Liver (tissue), 3 donors: Measurements from ENCODE around the gene MRGPRX2.

ENCODE experiments used
- ATF3 ChIP-seq: IDR thresholded peaks from 2 replicates; pipeline ENCODE4 v1.6.1; 2016; ENCODE audit warnings: antibody characterized with exemption
- CTCF ChIP-seq: fragments of 150-350 bp; IDR thresholded peaks from 2 replicates; pipeline ENCODE4 v1.5.1; 2017; ENCODE audit warnings: improper control_type of control experiment, low read depth, low read length; ENCODE audit not compliant: missing input control
- SP1 ChIP-seq: IDR thresholded peaks from 2 replicates; pipeline ENCODE4 v1.6.1; 2018; ENCODE audit warnings: antibody characterized with exemption, mild to moderate bottlenecking
- TAF1 ChIP-seq: conservative IDR thresholded peaks from 2 replicates; pipeline ENCODE4 v1.6.1; 2016; ENCODE audit warnings: antibody characterized with exemption, mild to moderate bottlenecking
- donor health status: healthy.
- donor health status: healthy.

DNA sequence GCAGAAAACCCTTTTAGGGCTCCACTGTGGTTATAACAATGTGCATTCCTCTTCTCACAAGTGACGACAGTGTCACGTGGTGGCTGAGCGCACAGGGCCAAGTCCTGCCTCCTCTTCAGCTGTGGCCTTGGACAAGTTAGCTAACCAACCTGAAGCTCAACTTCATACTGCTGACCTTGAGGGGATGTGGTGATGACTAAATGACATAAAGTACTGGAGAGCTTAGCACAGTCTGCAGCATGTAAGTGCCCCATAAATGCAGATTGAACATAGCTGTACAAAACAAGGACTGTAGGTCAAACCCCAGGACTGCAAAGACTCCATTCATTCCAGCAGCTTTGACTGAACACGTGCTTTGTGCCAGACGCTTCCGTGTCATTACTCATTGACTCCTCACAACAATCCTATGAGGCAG lies 20.1 kb upstream of the MRGPRX2 start:
- no peak for TF ChIP-seq CTCF
- TF ChIP-seq ATF3: no peak
- TF ChIP-seq SP1: no peak
- no peak for TF ChIP-seq TAF1
